ENCODE measurements around the gene CDC42SE1.

CDC42SE1 gene

GRCh38 chr1:151035167-151035566, 24.3 kb downstream of the CDC42SE1 start:
- no peak for TF ChIP-seq SIN3A (IDR thresholded peaks at IDR 0.05; ENCODE audit: borderline replicate concordance, insufficient read depth, low read length)
- TF ChIP-seq FOXP2 (optimal IDR thresholded peaks at IDR 0.05; ENCODE audit: borderline replicate concordance, extremely low read depth, extremely low read length, insufficient read depth) = no peak
- TF ChIP-seq REST (IDR thresholded peaks at IDR 0.05; ENCODE audit: insufficient read depth in 1 of 2, low read depth in 2 of 2, low read length in 2 of 2) = no peak
- TF ChIP-seq TAF1 (IDR thresholded peaks at IDR 0.05; ENCODE audit: borderline replicate concordance, insufficient read depth, low read length) = no peak
- TF ChIP-seq POLR2AphosphoS5 (IDR thresholded peaks at IDR 0.05; ENCODE audit: low read depth, low read length) = no peak

- no peak for TF ChIP-seq POLR2AphosphoS5 (IDR thresholded peaks at IDR 0.05; ENCODE audit: low read depth, low read length)
- TF ChIP-seq FOXP2 (optimal IDR thresholded peaks at IDR 0.05; ENCODE audit: borderline replicate concordance, extremely low read depth, extremely low read length, insufficient read depth) = no peak
- no peak for TF ChIP-seq SIN3A (IDR thresholded peaks at IDR 0.05; ENCODE audit: borderline replicate concordance, insufficient read depth, low read length)
- TF ChIP-seq REST (IDR thresholded peaks at IDR 0.05; ENCODE audit: insufficient read depth in 1 of 2, low read depth in 2 of 2, low read length in 2 of 2) = no peak
- TF ChIP-seq TAF1 (IDR thresholded peaks at IDR 0.05; ENCODE audit: borderline replicate concordance, insufficient read depth, low read length) = no peak
Measured at GRCh38 chr1:151032164-151032563, 27.3 kb downstream of the CDC42SE1 start.

- TF ChIP-seq TAF1 (IDR thresholded peaks at IDR 0.05; ENCODE audit: borderline replicate concordance, insufficient read depth, low read length) (no peak), REST (IDR thresholded peaks at IDR 0.05; ENCODE audit: insufficient read depth in 1 of 2, low read depth in 2 of 2, low read length in 2 of 2) (no peak), SIN3A (IDR thresholded peaks at IDR 0.05; ENCODE audit: borderline replicate concordance, insufficient read depth, low read length) (no peak), POLR2AphosphoS5 (IDR thresholded peaks at IDR 0.05; ENCODE audit: low read depth, low read length) (no peak), FOXP2 (optimal IDR thresholded peaks at IDR 0.05; ENCODE audit: borderline replicate concordance, extremely low read depth, extremely low read length, insufficient read depth) (no peak)
Measured at GRCh38 chr1:151026460-151026859, 33.0 kb downstream of the CDC42SE1 start.

GRCh38 chr1:151024540-151025146, 34.8 kb downstream of the CDC42SE1 start:
- TF ChIP-seq REST (IDR thresholded peaks at IDR 0.05; ENCODE audit: insufficient read depth in 1 of 2, low read depth in 2 of 2, low read length in 2 of 2) (no peak), TAF1 (IDR thresholded peaks at IDR 0.05; ENCODE audit: borderline replicate concordance, insufficient read depth, low read length) (no peak), SIN3A (IDR thresholded peaks at IDR 0.05; ENCODE audit: borderline replicate concordance, insufficient read depth, low read length) (no peak), FOXP2 (optimal IDR thresholded peaks at IDR 0.05; ENCODE audit: borderline replicate concordance, extremely low read depth, extremely low read length, insufficient read depth) (no peak), POLR2AphosphoS5 (IDR thresholded peaks at IDR 0.05; ENCODE audit: low read depth, low read length) (no peak)

Measured in PFSK-1 (cell line).